H1 (cell line): ENCODE data around the gene HOMER1. TPM values are rescaled to one million over a fixed set of nuclear protein-coding genes. Genes with fewer than 3 reads are reported as not detected.
A peak's percentile ranks its signal among the peaks of the same experiment; 100 is the strongest.

ENCODE experiments used
- CTCF ChIA-PET: fragments of 300-600 bp; sonication (Branson Sonifier 250); formaldehyde crosslinking; loops from one replicate; lab custom pipeline; 2021; ENCODE audit not compliant: partially characterized antibody; lab: Charles Lee
- POLR2A ChIA-PET: fragments of 300-600 bp; sonication (Branson Sonifier 250); formaldehyde crosslinking; loops from one replicate; lab custom pipeline; 2021; ENCODE audit warnings: inconsistent platforms; ENCODE audit not compliant: partially characterized antibody; lab: Charles Lee
- DNase-seq, 2 experiments: peaks; one replicate each; pipeline versions ENCODE4 v3.0.0 to v3.0.0-alpha.2; 2010 to 2022; ENCODE audit warnings: low spot score in 2 of 2, low read depth in 1 of 2, mixed read lengths in 1 of 2
- FAIRE-seq: peaks from 2 replicates; lab custom pipeline; 2011; peaks lifted over from hg19 to GRCh38; lab: Jason Lieb, UNC
- H2AFZ ChIP-seq: 2 replicates; pipeline ENCODE4 v1.8.1; 2012; ENCODE audit warnings: low read length, inconsistent platforms
- H2AK5ac ChIP-seq: 2 replicates; pipeline ENCODE4 v1.6.1; 2013; ENCODE audit warnings: low read depth, low read length
- H2BK120ac ChIP-seq: replicated peaks from 2 replicates; pipeline ENCODE3; 2013; ENCODE audit warnings: low read depth, low read length, inconsistent platforms
- H2BK12ac ChIP-seq: 2 replicates; pipeline ENCODE4 v1.6.1; 2013; ENCODE audit warnings: low read depth, low read length
- H2BK15ac ChIP-seq: 2 replicates; pipeline ENCODE4 v1.6.1; 2013; ENCODE audit warnings: low read length
- H2BK20ac ChIP-seq: 2 replicates; pipeline ENCODE4 v1.6.1; 2013; ENCODE audit warnings: low read length
- H2BK5ac ChIP-seq: 2 replicates; pipeline ENCODE4 v1.6.1; 2013; ENCODE audit warnings: low read depth, low read length
- H3K14ac ChIP-seq: 2 replicates; pipeline ENCODE4 v1.6.1; 2013; ENCODE audit warnings: inconsistent platforms; ENCODE audit not compliant: insufficient read length
- H3K18ac ChIP-seq: 2 replicates; pipeline ENCODE4 v1.6.1; 2013; ENCODE audit warnings: low read length; ENCODE audit errors: extremely low read depth
- H3K23ac ChIP-seq: 2 replicates; pipeline ENCODE4 v1.6.1; 2013; ENCODE audit warnings: inconsistent platforms; ENCODE audit not compliant: insufficient read length
- H3K23me2 ChIP-seq: 2 replicates; pipeline ENCODE4 v1.6.1; 2013; ENCODE audit warnings: low read depth, low read length
- H3K27ac ChIP-seq: 2 replicates; pipeline ENCODE4 v1.6.1; 2011; ENCODE audit warnings: low read depth, low read length, inconsistent platforms
- H3K27me3 ChIP-seq, 4 experiments: replicated peaks in 1 of 4; 1 replicate in 1 of 4; 2 replicates in 3 of 4; pipeline versions ENCODE4 v1.6.1 to v1.8.1; 2011 to 2013; ENCODE audit warnings: low read length in 3 of 4, mild to moderate bottlenecking in 3 of 4, inconsistent platforms in 2 of 4, mixed read lengths in 2 of 4, moderate library complexity in 1 of 4; ENCODE audit not compliant: control insufficient read depth in 3 of 4, insufficient read depth in 3 of 4; ENCODE audit errors: extremely low read depth in 1 of 4
- H3K36me3 ChIP-seq, 4 experiments: 2 replicates each; pipeline versions ENCODE4 v1.6.1 to v1.8.1; 2011 to 2013; ENCODE audit warnings: mild to moderate bottlenecking in 4 of 4, low read length in 3 of 4, moderate library complexity in 2 of 4, control low read depth in 1 of 4, inconsistent platforms in 1 of 4; ENCODE audit not compliant: insufficient read depth in 4 of 4, control insufficient read depth in 2 of 4
- H3K4ac ChIP-seq: replicated peaks from 2 replicates; pipeline ENCODE3; 2013; ENCODE audit warnings: low read length, low read depth, mixed read lengths, inconsistent platforms; ENCODE audit not compliant: insufficient read length
- H3K4me1 ChIP-seq, 4 experiments: replicated peaks in 1 of 4; 1 replicate in 1 of 4; 2 replicates in 3 of 4; pipeline versions ENCODE4 v1.6.1 to v1.8.1; 2011 to 2013; ENCODE audit warnings: low read length in 3 of 4, inconsistent platforms in 2 of 4, mixed read lengths in 1 of 4; ENCODE audit not compliant: insufficient read depth in 4 of 4, control insufficient read depth in 3 of 4
- H3K4me2 ChIP-seq, 2 experiments: 2 replicates each; pipeline versions ENCODE4 v1.6.1 to v1.8.1; 2011 to 2013; ENCODE audit warnings: low read depth in 2 of 2, low read length in 2 of 2, control low read depth in 1 of 2, inconsistent platforms in 1 of 2, mild to moderate bottlenecking in 1 of 2; ENCODE audit not compliant: insufficient read depth in 1 of 2
- H3K4me3 ChIP-seq, 4 experiments: fragments of 200-600, 300-600 bp in 1 of 4; sonication (generic), shearing (Covaris generic), sonication (Bioruptor Twin) in 1 of 4; 2 replicates each; pipeline versions ENCODE4 v1.5.1 to v1.8.1; 2011 to 2016; ENCODE audit warnings: low read length in 4 of 4, low read depth in 3 of 4, control low read depth in 2 of 4, inconsistent platforms in 2 of 4, mild to moderate bottlenecking in 2 of 4, mixed read lengths in 1 of 4, moderate library complexity in 1 of 4; ENCODE audit not compliant: insufficient read depth in 2 of 4; ENCODE audit errors: extremely low read depth in 1 of 4
- H3K56ac ChIP-seq: replicated peaks from 2 replicates; pipeline ENCODE3; 2013; ENCODE audit warnings: low read depth, mild to moderate bottlenecking, mixed read lengths, low read length, inconsistent platforms; ENCODE audit not compliant: insufficient read length
- H3K79me1 ChIP-seq: 2 replicates; pipeline ENCODE4 v1.6.1; 2013; ENCODE audit warnings: low read depth, low read length, control low read depth
- H3K79me2 ChIP-seq, 2 experiments: 2 replicates each; pipeline versions ENCODE4 v1.6.1 to v1.8.1; 2012 to 2013; ENCODE audit warnings: low read length in 2 of 2, mild to moderate bottlenecking in 2 of 2, inconsistent platforms in 1 of 2; ENCODE audit not compliant: insufficient read depth in 2 of 2, control insufficient read depth in 1 of 2
- H3K9ac ChIP-seq, 4 experiments: replicated peaks in 1 of 4; 1 replicate in 1 of 4; 2 replicates in 3 of 4; pipeline versions ENCODE4 v1.6.1 to v1.8.1; 2011 to 2013; ENCODE audit warnings: low read depth in 3 of 4, low read length in 3 of 4, control low read depth in 2 of 4, mild to moderate bottlenecking in 2 of 4, moderate library complexity in 2 of 4, inconsistent platforms in 1 of 4; ENCODE audit errors: extremely low read depth in 1 of 4
- H3K9me3 ChIP-seq, 2 experiments: 2 replicates each; pipeline versions ENCODE4 v1.6.1 to v1.8.1; 2012 to 2013; ENCODE audit warnings: mild to moderate bottlenecking in 2 of 2, moderate library complexity in 2 of 2, control low read depth in 1 of 2, inconsistent platforms in 1 of 2, low read depth in 1 of 2, low read length in 1 of 2, mixed read lengths in 1 of 2; ENCODE audit not compliant: insufficient read depth in 2 of 2
- H4K20me1 ChIP-seq, 2 experiments: replicated peaks in 1 of 2; 2 replicates each; pipeline versions ENCODE3 to v1.8.1; 2011 to 2013; ENCODE audit warnings: inconsistent platforms in 2 of 2, low read length in 2 of 2, mild to moderate bottlenecking in 1 of 2; ENCODE audit not compliant: insufficient read depth in 2 of 2, control insufficient read depth in 1 of 2
- H4K5ac ChIP-seq: 2 replicates; pipeline ENCODE4 v1.6.1; 2013; ENCODE audit warnings: low read length, low read depth, mixed read lengths, inconsistent platforms; ENCODE audit not compliant: insufficient read length
- H4K8ac ChIP-seq: 2 replicates; pipeline ENCODE4 v1.8.0; 2013; ENCODE audit warnings: mild to moderate bottlenecking, moderate library complexity, low read length, inconsistent platforms; ENCODE audit not compliant: insufficient read depth; ENCODE audit errors: extremely low read depth
- H4K91ac ChIP-seq: replicated peaks from 2 replicates; pipeline ENCODE3; 2013; ENCODE audit warnings: low read length, mixed read lengths, inconsistent platforms; ENCODE audit not compliant: insufficient read length
- CBX5 ChIP-seq: fragments of 300-800, 300-1000 bp; sonication (generic); IDR thresholded peaks from 2 replicates; pipeline ENCODE4 v1.7.1; 2016; ENCODE audit warnings: antibody characterized with exemption, low read length, low read depth
- E2F6 ChIP-seq: IDR thresholded peaks from 2 replicates; pipeline ENCODE4 v1.6.1; 2012; ENCODE audit warnings: inconsistent platforms
- JUN ChIP-seq: IDR thresholded peaks from 2 replicates; pipeline ENCODE4 v1.6.1; 2011; ENCODE audit warnings: low read depth, mild to moderate bottlenecking, improper control_type of control experiment, low read length
- JUND ChIP-seq: IDR thresholded peaks from 2 replicates; pipeline ENCODE4 v1.6.1; 2011; ENCODE audit warnings: mild to moderate bottlenecking, improper control_type of control experiment, low read length
- NRF1 ChIP-seq: IDR thresholded peaks from 2 replicates; pipeline ENCODE4 v1.6.1; 2011; ENCODE audit warnings: mild to moderate bottlenecking, low read depth, low read length, improper control_type of control experiment
- POU5F1 ChIP-seq: IDR thresholded peaks from 2 replicates; pipeline ENCODE4 v1.6.1; 2011; ENCODE audit warnings: low read depth, mild to moderate bottlenecking, low read length, moderate library complexity
- SIN3A ChIP-seq, 2 experiments: IDR thresholded peaks in 1 of 2; conservative IDR thresholded peaks in 1 of 2; 2 replicates each; pipeline ENCODE4 v1.6.1; 2011 to 2012; ENCODE audit warnings: low read length in 2 of 2, improper control_type of control experiment in 1 of 2, low read depth in 1 of 2, mild to moderate bottlenecking in 1 of 2
- SP2 ChIP-seq: IDR thresholded peaks from 2 replicates; pipeline ENCODE4 v1.6.1; 2012; ENCODE audit warnings: mild to moderate bottlenecking, low read length, inconsistent platforms
- TAF1 ChIP-seq: IDR thresholded peaks from 2 replicates; pipeline ENCODE4 v1.6.1; 2011; ENCODE audit warnings: mild to moderate bottlenecking, low read depth, low read length
- TAF7 ChIP-seq: optimal IDR thresholded peaks from 2 replicates; pipeline ENCODE3; 2011; ENCODE audit warnings: low read depth, mild to moderate bottlenecking, inconsistent platforms, low read length, moderate library complexity, borderline replicate concordance
- WGBS, 2 experiments: shearing (Covaris generic) in 1 of 2; methylation state at CpG; one replicate each; pipeline versions ENCODE4 v1.1.6 to v1.1.7; 2013 to 2015; ENCODE audit warnings: low lambda C conversion rate in 2 of 2, mixed read lengths in 2 of 2, inconsistent platforms in 1 of 2, low coverage in 1 of 2, missing lambda C conversion rate in 1 of 2; ENCODE audit not compliant: insufficient replicate concordance in 2 of 2, insufficient coverage in 1 of 2, insufficient read length in 1 of 2; ENCODE audit errors: extremely low coverage in 1 of 2, missing lambda C conversion rate in 1 of 2; 5-methylcytosine and 5-hydroxymethylcytosine counted together
- polyA plus RNA-seq, 7 experiments: library from polyadenylated mRNA; depleted of rRNA in 3 of 7; stranded (reverse) in 5 of 7; unstranded in 2 of 7; fragments of >200 nt in 5 of 7; fragments of 200-250 nt in 2 of 7; gene quantifications; 1 replicate in 5 of 7; 2 replicates in 1 of 7; 4 replicates in 1 of 7; pipeline versions ENCODE4 v1.2.1 to v1.2.3, GENCODE V29; 2011 to 2013; ENCODE audit warnings: missing spikeins in 2 of 7, mixed read lengths in 2 of 7
- total RNA-seq: library from RNA; stranded (reverse); fragmentation: NEBNext Ultra II Directional; extraction: Animal tissue kit (Norgen Biotek cat#: 25700); gene quantifications from 2 replicates; pipeline ENCODE4 v1.2.1, GENCODE V29; 2021

The HOMER1 gene
- total and polyA plus RNA-seq, 2 of the 8 experiments (the other 6 are each of a cell fraction or from before 2014, with no cell fraction given), result 6.4 to 57.9 TPM

- DNase-seq, result no peak
- no peak overlapping the region for H3K4ac ChIP-seq
- no peak overlapping the region for H2BK20ac ChIP-seq
- peaks cover 10 to 98% of the 10 kb centered on the region in 2 experiments; a peak in 3 of 4 replicates for H3K79me2 ChIP-seq
- H3K56ac ChIP-seq, result no peak overlapping the region
- no peak overlapping the region for H2BK120ac ChIP-seq
- H3K79me1 ChIP-seq, result peaks cover 6% of the 10 kb centered on the region; the same call in 1 of the 2 replicates
- H3K9me3 ChIP-seq, result no peaks in the 10 kb centered on the region; a peak in 1 of 4 replicates
- no peak overlapping the region for H4K91ac ChIP-seq
- H3K18ac ChIP-seq, result no peak overlapping the region
- H3K23ac ChIP-seq, result no peak overlapping the region
- H2BK15ac ChIP-seq, result no peak overlapping the region
- no peak overlapping the region for H3K14ac ChIP-seq
- H3K4me3 ChIP-seq, result no peak overlapping the region
- H2BK12ac ChIP-seq, result no peak overlapping the region
- ChIA-PET CTCF (no interaction called here), POLR2A (interaction anchor here (0.8 to 1.2 kb wide), 2 partner anchors 14 to 271 kb away, joined by 3 read pairs; partner anchors contain the start of gene JMY)
- H3K27me3 ChIP-seq, result no peaks in the 10 kb centered on the region
- H3K9ac ChIP-seq, result no peak overlapping the region
- no peak overlapping the region for H2AFZ ChIP-seq
- peaks cover 1% of the 10 kb centered on the region; the same call in 1 of the 2 replicates for H3K23me2 ChIP-seq
- peak overlapping the region in 1 of 2 experiments; percentile 28; a peak in 1 of 4 replicates for H3K4me2 ChIP-seq
- H3K27ac ChIP-seq, result no peak overlapping the region
- no peak for FAIRE-seq
- peaks cover 6 to 15% (median 12%) of the 10 kb centered on the region in 4 experiments; a peak in 5 of 7 replicates for H3K4me1 ChIP-seq
- no peak overlapping the region for H4K5ac ChIP-seq
- H3K36me3 ChIP-seq, result no peaks in the 10 kb centered on the region
- no peak overlapping the region for H4K8ac ChIP-seq
- 90% methylated on average over 6 of the region's 6 CpGs; no CpG with 5 or more reads in 1 of the 2 experiments for WGBS, 2 experiments
- H2BK5ac ChIP-seq, result no peak overlapping the region
- H2AK5ac ChIP-seq, result no peak overlapping the region
- H4K20me1 ChIP-seq, result peaks cover 11 to 24% of the 10 kb centered on the region in 2 experiments
- TF ChIP-seq TAF1 (no peak), NRF1 (no peak), TAF7 (no peak), JUND (no peak), SP2 (no peak), E2F6 (no peak), JUN (no peak), SIN3A (conservative IDR thresholded peaks at IDR 0.05 in 1 of 2, IDR thresholded peaks at IDR 0.05 in 1 of 2; ENCODE audit: low read depth in 1 of 2, low read length in 2 of 2) (no peak), POU5F1 (no peak), CBX5 (no peak)
These were observed 6.4 kb downstream of the HOMER1 start for GRCh38 chr5:79507251-79508205.
